ENCODE results near the gene KIF26B. TPM values are rescaled to one million over a fixed set of nuclear protein-coding genes. Genes with fewer than 3 reads are reported as not detected.
A peak's percentile ranks its signal among the peaks of the same experiment; 100 is the strongest.

The KIF26B gene
- total RNA-seq, 4 donors from 2014 or later: 0.90 to 2.0 (median 1.5) TPM

DNA sequence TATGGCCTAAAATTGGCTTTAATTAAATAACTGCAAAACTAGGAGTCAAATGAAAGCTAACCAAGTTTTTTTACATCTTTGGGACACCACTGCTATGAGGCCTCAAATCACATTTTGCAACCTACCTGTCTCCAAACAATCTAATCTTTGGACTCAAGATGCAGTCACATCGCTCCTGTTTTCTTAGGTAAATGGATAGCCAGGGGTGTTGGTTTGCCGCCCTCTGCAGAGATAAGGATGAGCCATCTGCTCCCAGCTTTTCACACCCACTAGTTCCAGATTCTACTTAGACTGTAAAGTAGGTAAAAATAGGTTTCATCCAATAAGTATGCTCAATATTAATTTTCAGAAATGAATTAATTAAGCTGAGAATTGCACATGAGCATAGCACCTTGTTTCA is 456.5 kb downstream of the KIF26B start:
- Histone ChIP-seq H3K36me3 (no peaks in the 10 kb centered on the region), H3K4me1 (peaks cover 0 to 7% (median 0%) of the 10 kb centered on the region in 4 donors), H3K4me3 (no peak overlapping the region), H3K27ac (no peak overlapping the region), H3K9me3 (no peaks in the 10 kb centered on the region), H3K27me3 (no peaks in the 10 kb centered on the region)
- no peak for DNase-seq (ENCODE audit: low spot score in 2 of 2)
- WGBS, 2 donors: 94 to 95% methylated on average over 2 of the region's 2 CpGs
- TF ChIP-seq POLR2A (IDR thresholded peaks at IDR 0.05) (no peak), EP300 (IDR thresholded peaks at IDR 0.05) (no peak)
- TF ChIP-seq, protein P1, sequence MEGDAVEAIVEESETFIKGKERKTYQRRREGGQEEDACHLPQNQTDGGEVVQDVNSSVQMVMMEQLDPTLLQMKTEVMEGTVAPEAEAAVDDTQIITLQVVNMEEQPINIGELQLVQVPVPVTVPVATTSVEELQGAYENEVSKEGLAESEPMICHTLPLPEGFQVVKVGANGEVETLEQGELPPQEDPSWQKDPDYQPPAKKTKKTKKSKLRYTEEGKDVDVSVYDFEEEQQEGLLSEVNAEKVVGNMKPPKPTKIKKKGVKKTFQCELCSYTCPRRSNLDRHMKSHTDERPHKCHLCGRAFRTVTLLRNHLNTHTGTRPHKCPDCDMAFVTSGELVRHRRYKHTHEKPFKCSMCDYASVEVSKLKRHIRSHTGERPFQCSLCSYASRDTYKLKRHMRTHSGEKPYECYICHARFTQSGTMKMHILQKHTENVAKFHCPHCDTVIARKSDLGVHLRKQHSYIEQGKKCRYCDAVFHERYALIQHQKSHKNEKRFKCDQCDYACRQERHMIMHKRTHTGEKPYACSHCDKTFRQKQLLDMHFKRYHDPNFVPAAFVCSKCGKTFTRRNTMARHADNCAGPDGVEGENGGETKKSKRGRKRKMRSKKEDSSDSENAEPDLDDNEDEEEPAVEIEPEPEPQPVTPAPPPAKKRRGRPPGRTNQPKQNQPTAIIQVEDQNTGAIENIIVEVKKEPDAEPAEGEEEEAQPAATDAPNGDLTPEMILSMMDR (IDR thresholded peaks at IDR 0.05): no peak

DNA sequence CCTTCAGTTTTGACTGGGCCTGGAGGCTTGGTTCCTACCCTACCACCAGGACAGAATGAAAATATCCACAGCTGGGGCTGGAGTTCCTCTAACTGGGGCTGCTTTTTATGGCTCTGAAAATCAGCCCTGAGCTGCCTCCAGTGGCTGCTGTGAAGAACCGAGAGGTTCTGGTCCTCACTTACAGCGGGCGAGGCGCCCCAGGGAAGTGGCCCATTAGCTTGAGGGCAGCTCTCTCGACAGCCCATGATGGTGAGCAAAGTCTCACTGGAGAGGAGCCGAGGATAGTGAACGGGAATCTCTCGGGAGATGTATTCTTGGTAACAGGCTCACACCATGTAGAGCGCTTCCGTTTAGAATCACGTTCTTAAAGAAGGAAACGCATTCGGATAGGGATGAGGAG is 459.7 kb downstream of the KIF26B start:
- Histone ChIP-seq H3K4me3 (no peak overlapping the region), H3K36me3 (no peaks in the 10 kb centered on the region), H3K4me1 (peaks cover 0 to 7% (median 0%) of the 10 kb centered on the region in 4 donors), H3K9me3 (no peaks in the 10 kb centered on the region), H3K27me3 (no peaks in the 10 kb centered on the region), H3K27ac (peak overlapping the region in 1 of 4 donors; percentile 60)
- DNase-seq (ENCODE audit: low spot score in 2 of 2): no peak
- TF ChIP-seq EP300 (IDR thresholded peaks at IDR 0.05) (no peak), POLR2A (IDR thresholded peaks at IDR 0.05) (no peak)
- TF ChIP-seq, protein P1 (IDR thresholded peaks at IDR 0.05): no peak
- WGBS, 2 donors: 57 to 77% methylated on average over 13 of the region's 13 CpGs

DNA sequence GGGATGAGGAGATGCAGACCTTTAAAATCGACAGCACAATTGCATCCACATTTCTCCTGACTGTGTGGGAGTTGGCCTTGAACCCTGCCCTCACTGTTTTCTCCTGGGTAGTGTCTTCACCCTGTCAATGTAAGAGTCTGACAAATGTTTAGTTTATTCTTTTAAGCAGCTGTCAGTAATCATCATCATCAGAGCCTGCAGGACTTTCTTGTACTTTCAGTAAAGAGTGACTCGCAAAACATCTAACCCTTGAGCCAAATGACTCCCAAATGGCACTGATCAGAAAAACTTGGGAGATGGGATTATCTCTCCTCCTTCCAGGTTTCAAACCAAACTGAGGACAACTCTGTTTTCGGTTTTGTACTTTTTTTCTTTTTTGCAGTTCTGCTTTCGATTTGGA is 460.2 kb downstream of the KIF26B start:
- no peak for DNase-seq (ENCODE audit: low spot score in 2 of 2)
- TF ChIP-seq, protein P1 (IDR thresholded peaks at IDR 0.05): no peak
- TF ChIP-seq POLR2A (IDR thresholded peaks at IDR 0.05): no peak
- TF ChIP-seq EP300 (IDR thresholded peaks at IDR 0.05): no peak
- WGBS, 2 donors: 43 to 46% methylated on average over 4 of the region's 4 CpGs
- H3K4me3 ChIP-seq: peak overlapping the region in 1 of 4 donors; percentile 7
- no peaks in the 10 kb centered on the region for H3K27me3 ChIP-seq
- no peaks in the 10 kb centered on the region for H3K36me3 ChIP-seq
- H3K27ac ChIP-seq: no peak overlapping the region
- H3K4me1 ChIP-seq: peaks cover 0 to 7% (median 0%) of the 10 kb centered on the region in 4 donors
- no peaks in the 10 kb centered on the region for H3K9me3 ChIP-seq

DNA sequence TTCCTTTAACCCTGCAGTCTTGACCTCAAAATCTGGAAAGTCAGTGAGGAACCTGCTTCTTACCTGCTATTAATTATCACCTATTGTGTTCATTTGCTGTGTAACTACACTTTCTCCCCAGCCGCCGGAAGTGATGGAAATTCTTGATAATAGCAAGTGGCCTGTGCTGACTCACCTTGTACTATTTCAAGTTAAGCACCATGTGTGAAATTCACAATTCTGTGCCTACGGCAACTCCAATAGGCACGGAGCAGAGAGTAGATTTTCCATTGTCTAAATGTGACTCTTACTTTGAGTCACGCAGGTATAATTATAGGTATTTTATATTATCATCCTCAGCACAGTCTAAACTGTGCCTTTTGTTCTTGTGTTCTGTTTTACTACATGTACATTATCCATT is 466.8 kb downstream of the KIF26B start:
- H3K27ac ChIP-seq: no peak overlapping the region
- TF ChIP-seq EP300 (IDR thresholded peaks at IDR 0.05) (no peak), POLR2A (IDR thresholded peaks at IDR 0.05) (no peak)
- TF ChIP-seq, protein P1 (IDR thresholded peaks at IDR 0.05): no peak
- no peaks in the 10 kb centered on the region for H3K4me1 ChIP-seq
- no peaks in the 10 kb centered on the region for H3K36me3 ChIP-seq
- H3K4me3 ChIP-seq: no peak overlapping the region
- 73 to 78% methylated on average over 5 of the region's 5 CpGs for WGBS, 2 donors
- DNase-seq (ENCODE audit: low spot score in 2 of 2): no peak
- H3K9me3 ChIP-seq: no peaks in the 10 kb centered on the region
- H3K27me3 ChIP-seq: no peaks in the 10 kb centered on the region

DNA sequence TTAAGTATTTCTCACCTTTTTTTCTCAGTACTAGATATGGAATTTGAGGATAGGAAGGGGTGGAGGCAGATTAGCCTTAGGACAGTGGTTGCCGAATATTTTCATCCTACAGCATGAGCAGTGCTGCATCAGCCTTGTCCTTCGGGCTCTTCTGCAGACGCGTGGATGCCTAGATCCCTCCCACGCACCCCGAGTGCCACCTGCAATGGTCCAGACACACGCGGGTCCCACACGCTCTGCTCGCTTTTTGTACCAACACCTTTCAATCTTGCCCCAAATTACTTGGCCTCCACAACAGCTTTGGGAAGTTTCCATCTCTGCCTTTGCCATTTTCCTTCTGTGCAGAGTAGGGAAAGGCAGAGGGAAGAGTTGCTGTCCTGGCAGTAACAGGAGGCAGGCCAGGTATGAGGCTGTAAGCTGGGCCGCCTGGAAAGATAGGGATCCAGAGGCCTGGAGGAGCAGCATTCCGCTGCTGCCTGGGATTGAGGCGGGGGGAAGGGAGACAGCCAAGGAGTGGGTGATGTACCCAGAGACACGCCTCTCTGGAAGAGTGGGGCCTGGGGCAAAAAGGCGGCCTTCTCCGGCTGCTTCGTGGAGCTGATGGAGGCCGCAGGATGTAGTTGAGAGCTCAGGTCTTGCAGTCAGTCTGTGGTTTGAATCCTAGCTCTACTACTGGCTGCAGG is 467.7 kb downstream of the KIF26B start:
- H3K27ac ChIP-seq: no peak overlapping the region
- H3K4me3 ChIP-seq: no peak overlapping the region
- TF ChIP-seq EP300 (IDR thresholded peaks at IDR 0.05) (no peak), POLR2A (IDR thresholded peaks at IDR 0.05) (no peak)
- TF ChIP-seq, protein P1 (IDR thresholded peaks at IDR 0.05): no peak
- peaks cover 0 to 4% (median 0%) of the 10 kb centered on the region in 4 donors for H3K9me3 ChIP-seq
- H3K4me1 ChIP-seq: no peaks in the 10 kb centered on the region
- no peaks in the 10 kb centered on the region for H3K36me3 ChIP-seq
- WGBS, 2 donors: 82 to 87% methylated on average over 18 of the region's 18 CpGs
- no peaks in the 10 kb centered on the region for H3K27me3 ChIP-seq
- DNase-seq (ENCODE audit: low spot score in 2 of 2): no peak

Measured in tibial nerve (tissue), 4 donors.